Smooth muscle cell (in vitro differentiated cells): ENCODE data around the gene TBCD. TPM values are rescaled to one million over a fixed set of nuclear protein-coding genes. Genes with fewer than 3 reads are reported as not detected.
"Not testable (repeated sequence)": the region's sequence is repeated elsewhere in the genome, so short reads cannot be mapped to it uniquely, and the experiment has no call there.

ENCODE experiments used
- DNase-seq: peaks from one replicate; lab custom pipeline; 2025; ENCODE audit not compliant: unreplicated experiment; lab: John Stamatoyannopoulos, UW
- H2AFZ ChIP-seq: fragments of 200-600 bp; sonication (generic); 2 replicates; pipeline ENCODE4 v1.6.0; 2016; ENCODE audit warnings: antibody characterized with exemption, low read depth, mild to moderate bottlenecking
- H3F3A ChIP-seq: fragments of 200-600 bp; sonication (generic); 2 replicates; pipeline ENCODE4 v1.6.0; 2017; ENCODE audit warnings: antibody characterized with exemption, low read depth
- H3K27ac ChIP-seq: fragments of 200-600 bp; sonication (generic); 2 replicates; pipeline ENCODE4 v1.5.1; 2016; ENCODE audit warnings: low read depth, mild to moderate bottlenecking
- H3K27me3 ChIP-seq: fragments of 200-600 bp; sonication (generic); 2 replicates; pipeline ENCODE4 v1.6.1; 2016; ENCODE audit warnings: low read depth, mild to moderate bottlenecking
- H3K36me3 ChIP-seq: fragments of 200-600 bp; sonication (generic); 2 replicates; pipeline ENCODE4 v1.5.1; 2016; ENCODE audit warnings: low read depth
- H3K4me1 ChIP-seq: fragments of 200-600 bp; sonication (generic); 2 replicates; pipeline ENCODE4 v1.5.1; 2016; ENCODE audit warnings: low read depth
- H3K4me2 ChIP-seq: fragments of 200-600 bp; sonication (generic); 2 replicates; pipeline ENCODE4 v1.6.0; 2016; ENCODE audit warnings: mild to moderate bottlenecking
- H3K4me3 ChIP-seq: fragments of 200-600 bp; sonication (generic); 2 replicates; pipeline ENCODE4 v1.5.1; 2016; ENCODE audit warnings: mild to moderate bottlenecking
- H3K79me2 ChIP-seq: fragments of 200-600 bp; sonication (generic); 2 replicates; pipeline ENCODE4 v1.6.0; 2016; ENCODE audit warnings: low read depth, mild to moderate bottlenecking
- H3K9ac ChIP-seq: fragments of 200-600 bp; sonication (generic); 2 replicates; pipeline ENCODE4 v1.6.0; 2016; ENCODE audit warnings: low read depth
- H3K9me3 ChIP-seq: fragments of 200-600 bp; sonication (generic); replicated peaks from 2 replicates; pipeline ENCODE4 v1.5.1; 2016; ENCODE audit warnings: low read depth
- H4K20me1 ChIP-seq: fragments of 200-600 bp; sonication (generic); 2 replicates; pipeline ENCODE4 v1.6.0; 2016; ENCODE audit warnings: low read depth
- CTCF ChIP-seq: fragments of 200-600 bp; sonication (generic); IDR thresholded peaks from 2 replicates; pipeline ENCODE4 v1.5.1; 2017; ENCODE audit warnings: borderline replicate concordance, mild to moderate bottlenecking, antibody characterized with exemption; ENCODE audit not compliant: insufficient read depth, poor library complexity, severe bottlenecking
- WGBS: methylation state at CpG from one replicate; pipeline ENCODE4 v1.1.7; 2016; ENCODE audit warnings: low lambda C conversion rate; 5-methylcytosine and 5-hydroxymethylcytosine counted together
- polyA plus RNA-seq: library from polyadenylated mRNA; unstranded; fragments of >200 nt; fragmentation: Nextera tagmentation; extraction: Ambion mirVana; gene quantifications from 2 replicates; pipeline ENCODE4 v1.2.1, GENCODE V29; 2016
- total RNA-seq: library from RNA; depleted of rRNA; stranded (reverse); fragments of >200 nt; gene quantifications from 2 replicates; pipeline ENCODE4 v1.2.3, GENCODE V29; 2014

The TBCD gene
- total and polyA plus RNA-seq, 2 experiments from 2014 or later = 29.1 to 38.8 TPM

GRCh38 chr17:82769041-82769440 is 17.2 kb downstream of the TBCD start:
- no peak overlapping the region for H3K9ac ChIP-seq
- TF ChIP-seq CTCF = no peak
- no peak overlapping the region for H2AFZ ChIP-seq
- no peaks in the 10 kb centered on the region for H3K4me1 ChIP-seq
- no peaks in the 10 kb centered on the region for H4K20me1 ChIP-seq
- H3K79me2 ChIP-seq = no peaks in the 10 kb centered on the region
- H3K4me2 ChIP-seq = no peak overlapping the region
- no peaks in the 10 kb centered on the region for H3K9me3 ChIP-seq
- H3K27me3 ChIP-seq = no peaks in the 10 kb centered on the region
- no peaks in the 10 kb centered on the region for H3F3A ChIP-seq
- no peak overlapping the region for H3K27ac ChIP-seq
- H3K36me3 ChIP-seq = peaks cover 4% of the 10 kb centered on the region
- no peak overlapping the region for H3K4me3 ChIP-seq
- 87% methylated on average over 7 of the region's 7 CpGs for WGBS
- no peak for DNase-seq

- Histone ChIP-seq H3K9ac (no peak overlapping the region), H3K4me2 (no peak overlapping the region), H2AFZ (no peak overlapping the region), H3K4me3 (no peak overlapping the region), H4K20me1 (peaks cover 4% of the 10 kb centered on the region), H3F3A (no peaks in the 10 kb centered on the region), H3K36me3 (peaks cover 4% of the 10 kb centered on the region), H3K27ac (no peak overlapping the region), H3K4me1 (no peaks in the 10 kb centered on the region), H3K79me2 (no peaks in the 10 kb centered on the region), H3K9me3 (no peaks in the 10 kb centered on the region), H3K27me3 (no peaks in the 10 kb centered on the region)
- no peak for TF ChIP-seq CTCF
- 94% methylated on average over 3 of the region's 3 CpGs for whole genome bisulfite sequencing
- no peak for DNase-seq
Measured at GRCh38 chr17:82772026-82772425, 20.2 kb downstream of the TBCD start.

GRCh38 chr17:82774456-82774855 is 22.6 kb downstream of the TBCD start:
- H3K27me3 ChIP-seq, H3K36me3 ChIP-seq, H4K20me1 ChIP-seq, H3F3A ChIP-seq, H3K9me3 ChIP-seq, H3K4me3 ChIP-seq, H3K9ac ChIP-seq, H3K4me2 ChIP-seq, H3K79me2 ChIP-seq, H2AFZ ChIP-seq, H3K4me1 ChIP-seq, DNase-seq, H3K27ac ChIP-seq: not testable (repeated sequence)
- WGBS = 93% methylated on average over 19 of the region's 19 CpGs

GRCh38 chr17:82775001-82775823 is 23.3 kb downstream of the TBCD start:
- Histone ChIP-seq H3K4me1 (no peaks in the 10 kb centered on the region), H2AFZ (no peak overlapping the region), H3K36me3 (no peaks in the 10 kb centered on the region), H4K20me1 (peaks cover 4% of the 10 kb centered on the region), H3K27ac (no peak overlapping the region), H3F3A (no peaks in the 10 kb centered on the region), H3K27me3 (no peaks in the 10 kb centered on the region), H3K4me3 (no peak overlapping the region), H3K4me2 (no peak overlapping the region), H3K79me2 (no peaks in the 10 kb centered on the region), H3K9me3 (no peaks in the 10 kb centered on the region), H3K9ac (no peak overlapping the region)
- 77% methylated on average over 25 of the region's 34 CpGs for WGBS
- DNase-seq = peak; percentile 18
- TF ChIP-seq CTCF = peak; percentile 90
